K562 (cell line): ENCODE measurements around the gene NKG7. TPM values are rescaled to one million over a fixed set of nuclear protein-coding genes. Genes with fewer than 3 reads are reported as not detected.
A peak's percentile ranks its signal among the peaks of the same experiment; 100 is the strongest.

Experiments
- CC2D1A ChIP-seq: fragments of 450-650 bp; IDR thresholded peaks from 2 replicates; pipeline ENCODE4 v1.6.1; 2017; ENCODE audit warnings: mild to moderate bottlenecking
- E2F3 ChIP-seq: fragments of 250-450 bp; sonication (Bioruptor Pico); IDR thresholded peaks from 2 replicates; pipeline ENCODE4 v1.4.0; 2020; ENCODE audit warnings: mild to moderate bottlenecking
- GTF2A2 ChIP-seq: IDR thresholded peaks from 2 replicates; pipeline ENCODE4 v1.6.1; 2016; ENCODE audit warnings: mild to moderate bottlenecking, missing genetic modification characterization, missing compliant biosample characterization
- JUND ChIP-seq, 2 experiments: IDR thresholded peaks; 2 replicates in 1 of 2; 3 replicates in 1 of 2; pipeline ENCODE4 v1.6.1; 2011; ENCODE audit warnings: borderline replicate concordance in 2 of 2, low read depth in 2 of 2, low read length in 2 of 2, improper control_type of control experiment in 1 of 2, missing biosample characterization in 1 of 2, missing genetic modification characterization in 1 of 2, missing genetic modification reagents in 1 of 2
- MED1 ChIP-seq: sonication (generic); formaldehyde crosslinking; IDR thresholded peaks from 2 replicates; pipeline ENCODE4 v1.8.1; 2023; ENCODE audit warnings: missing genetic modification reagents, borderline replicate concordance
- MLX ChIP-seq, 2 experiments: fragments of 450-650 bp in 1 of 2; sonication (generic) in 1 of 2; formaldehyde crosslinking; conservative IDR thresholded peaks; 2 replicates each; pipeline versions ENCODE4 v1.4.0 to v1.8.1; 2020 to 2022; ENCODE audit warnings: mild to moderate bottlenecking in 1 of 2, missing genetic modification reagents in 1 of 2
- NBN ChIP-seq: fragments of 450-650 bp; IDR thresholded peaks from 2 replicates; pipeline ENCODE4 v1.6.1; 2016; ENCODE audit warnings: low read depth, mild to moderate bottlenecking
- NR3C1 ChIP-seq: sonication (generic); formaldehyde crosslinking; IDR thresholded peaks from 2 replicates; pipeline ENCODE4 v1.8.1; 2022; ENCODE audit warnings: missing genetic modification reagents
- RHOXF2B ChIP-seq: fragments of 250-450 bp; sonication (Bioruptor Pico); conservative IDR thresholded peaks from 2 replicates; pipeline ENCODE4 v1.5.1; 2021
- SRSF7 ChIP-seq: fragments of 200-400 bp; formaldehyde crosslinking; optimal IDR thresholded peaks from 2 replicates; pipeline ENCODE3; 2017; ENCODE audit warnings: mild to moderate bottlenecking, low read depth, low read length
- TRIM24 ChIP-seq, 2 experiments: fragments of 450-650 bp; IDR thresholded peaks; 2 replicates each; pipeline ENCODE4 v1.6.1; 2016
- U2AF2 ChIP-seq: fragments of 200-400 bp; formaldehyde crosslinking; optimal IDR thresholded peaks from 2 replicates; pipeline ENCODE3; 2017; ENCODE audit warnings: low read depth, mild to moderate bottlenecking, low read length
- ZBTB9 ChIP-seq: fragments of 450-650 bp; formaldehyde crosslinking; IDR thresholded peaks from 2 replicates; pipeline ENCODE4 v1.4.0; 2020; ENCODE audit warnings: mild to moderate bottlenecking, moderate library complexity
- ZNF232 ChIP-seq: sonication (generic); formaldehyde crosslinking; IDR thresholded peaks from 2 replicates; pipeline ENCODE4 v1.8.0; 2022; ENCODE audit warnings: mild to moderate bottlenecking, missing genetic modification reagents
- ZNF324 ChIP-seq: fragments of 250-450 bp; sonication (Bioruptor Pico); IDR thresholded peaks from 2 replicates; pipeline ENCODE4 v1.4.0; 2020; ENCODE audit warnings: mild to moderate bottlenecking
- ZNF354B ChIP-seq: fragments of 250-450 bp; sonication (Bioruptor Pico); IDR thresholded peaks from 2 replicates; pipeline ENCODE4 v1.4.0; 2020
- polyA plus RNA-seq, 8 experiments: library from polyadenylated mRNA; depleted of rRNA in 4 of 8; stranded (reverse) in 5 of 8; unstranded in 3 of 8; fragments of >200 nt; fragmentation: Nextera tagmentation in 2 of 8; fragmentation: Illumina TruSeq in 1 of 8; extraction: Ambion mirVana in 2 of 8; extraction: Trizol in 1 of 8; gene quantifications; 2 replicates each; pipeline versions ENCODE4 v1.2.1 to v1.2.3, GENCODE V29; 2011 to 2014; ENCODE audit warnings: inconsistent platforms in 1 of 8, missing spikeins in 1 of 8
- total RNA-seq, 7 experiments: library from RNA; depleted of rRNA in 6 of 7; stranded (reverse); fragments of >200 nt in 6 of 7; fragmentation: Illumina TruSeq in 2 of 7; extraction: Trizol in 2 of 7; gene quantifications; 2 replicates each; pipeline versions ENCODE4 v1.2.1 to v1.2.3, GENCODE V29; 2011 to 2021; ENCODE audit warnings: low replicate concordance in 1 of 7
- TF ChIP-seq, protein P1 (sequence below), 2 experiments: fragments of 450-650 bp; conservative IDR thresholded peaks; 2 replicates each; pipeline ENCODE4 v1.6.1; 2017; ENCODE audit warnings: mild to moderate bottlenecking in 2 of 2, moderate library complexity in 2 of 2
- TF ChIP-seq, protein P2 (sequence below): fragments of 250-450 bp; sonication (Bioruptor Pico); IDR thresholded peaks from 2 replicates; pipeline ENCODE4 v1.4.0; 2020
- TF ChIP-seq, protein P3 (sequence below), 2 experiments: fragments of 250-450 bp in 1 of 2; fragments of 450-650 bp in 1 of 2; sonication (Bioruptor Pico) in 1 of 2; IDR thresholded peaks; 2 replicates each; pipeline versions ENCODE4 v1.6.1 to v1.8.0; 2016 to 2021; ENCODE audit warnings: mild to moderate bottlenecking in 2 of 2, moderate library complexity in 2 of 2, missing compliant biosample characterization in 1 of 2, missing genetic modification characterization in 1 of 2

Gene NKG7
- total and polyA plus RNA-seq, 9 of the 15 experiments (the other 6 are each of a cell fraction or from before 2014, with no cell fraction given) = 0.30 to 0.70 (median 0.51) TPM; not detected in 2

- TF ChIP-seq ZBTB9 (CRISPR knock-in tag) = no peak
- TF ChIP-seq, protein P1, sequence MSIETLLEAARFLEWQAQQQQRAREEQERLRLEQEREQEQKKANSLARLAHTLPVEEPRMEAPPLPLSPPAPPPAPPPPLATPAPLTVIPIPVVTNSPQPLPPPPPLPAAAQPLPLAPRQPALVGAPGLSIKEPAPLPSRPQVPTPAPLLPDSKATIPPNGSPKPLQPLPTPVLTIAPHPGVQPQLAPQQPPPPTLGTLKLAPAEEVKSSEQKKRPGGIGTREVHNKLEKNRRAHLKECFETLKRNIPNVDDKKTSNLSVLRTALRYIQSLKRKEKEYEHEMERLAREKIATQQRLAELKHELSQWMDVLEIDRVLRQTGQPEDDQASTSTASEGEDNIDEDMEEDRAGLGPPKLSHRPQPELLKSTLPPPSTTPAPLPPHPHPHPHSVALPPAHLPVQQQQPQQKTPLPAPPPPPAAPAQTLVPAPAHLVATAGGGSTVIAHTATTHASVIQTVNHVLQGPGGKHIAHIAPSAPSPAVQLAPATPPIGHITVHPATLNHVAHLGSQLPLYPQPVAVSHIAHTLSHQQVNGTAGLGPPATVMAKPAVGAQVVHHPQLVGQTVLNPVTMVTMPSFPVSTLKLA (conservative IDR thresholded peaks at IDR 0.05) = peak; percentile 55 to 80
- TF ChIP-seq JUND (IDR thresholded peaks at IDR 0.05; ENCODE audit: borderline replicate concordance, low read depth, low read length) = peak; percentile 66
- TF ChIP-seq JUND (tag; IDR thresholded peaks at IDR 0.05; ENCODE audit: borderline replicate concordance, low read depth, low read length) = no peak; the same call in 2 of the 3 replicates
- TF ChIP-seq ZNF232 = peak; percentile 96
- TF ChIP-seq TRIM24 (IDR thresholded peaks at IDR 0.05) = no peak
- TF ChIP-seq, protein P2, sequence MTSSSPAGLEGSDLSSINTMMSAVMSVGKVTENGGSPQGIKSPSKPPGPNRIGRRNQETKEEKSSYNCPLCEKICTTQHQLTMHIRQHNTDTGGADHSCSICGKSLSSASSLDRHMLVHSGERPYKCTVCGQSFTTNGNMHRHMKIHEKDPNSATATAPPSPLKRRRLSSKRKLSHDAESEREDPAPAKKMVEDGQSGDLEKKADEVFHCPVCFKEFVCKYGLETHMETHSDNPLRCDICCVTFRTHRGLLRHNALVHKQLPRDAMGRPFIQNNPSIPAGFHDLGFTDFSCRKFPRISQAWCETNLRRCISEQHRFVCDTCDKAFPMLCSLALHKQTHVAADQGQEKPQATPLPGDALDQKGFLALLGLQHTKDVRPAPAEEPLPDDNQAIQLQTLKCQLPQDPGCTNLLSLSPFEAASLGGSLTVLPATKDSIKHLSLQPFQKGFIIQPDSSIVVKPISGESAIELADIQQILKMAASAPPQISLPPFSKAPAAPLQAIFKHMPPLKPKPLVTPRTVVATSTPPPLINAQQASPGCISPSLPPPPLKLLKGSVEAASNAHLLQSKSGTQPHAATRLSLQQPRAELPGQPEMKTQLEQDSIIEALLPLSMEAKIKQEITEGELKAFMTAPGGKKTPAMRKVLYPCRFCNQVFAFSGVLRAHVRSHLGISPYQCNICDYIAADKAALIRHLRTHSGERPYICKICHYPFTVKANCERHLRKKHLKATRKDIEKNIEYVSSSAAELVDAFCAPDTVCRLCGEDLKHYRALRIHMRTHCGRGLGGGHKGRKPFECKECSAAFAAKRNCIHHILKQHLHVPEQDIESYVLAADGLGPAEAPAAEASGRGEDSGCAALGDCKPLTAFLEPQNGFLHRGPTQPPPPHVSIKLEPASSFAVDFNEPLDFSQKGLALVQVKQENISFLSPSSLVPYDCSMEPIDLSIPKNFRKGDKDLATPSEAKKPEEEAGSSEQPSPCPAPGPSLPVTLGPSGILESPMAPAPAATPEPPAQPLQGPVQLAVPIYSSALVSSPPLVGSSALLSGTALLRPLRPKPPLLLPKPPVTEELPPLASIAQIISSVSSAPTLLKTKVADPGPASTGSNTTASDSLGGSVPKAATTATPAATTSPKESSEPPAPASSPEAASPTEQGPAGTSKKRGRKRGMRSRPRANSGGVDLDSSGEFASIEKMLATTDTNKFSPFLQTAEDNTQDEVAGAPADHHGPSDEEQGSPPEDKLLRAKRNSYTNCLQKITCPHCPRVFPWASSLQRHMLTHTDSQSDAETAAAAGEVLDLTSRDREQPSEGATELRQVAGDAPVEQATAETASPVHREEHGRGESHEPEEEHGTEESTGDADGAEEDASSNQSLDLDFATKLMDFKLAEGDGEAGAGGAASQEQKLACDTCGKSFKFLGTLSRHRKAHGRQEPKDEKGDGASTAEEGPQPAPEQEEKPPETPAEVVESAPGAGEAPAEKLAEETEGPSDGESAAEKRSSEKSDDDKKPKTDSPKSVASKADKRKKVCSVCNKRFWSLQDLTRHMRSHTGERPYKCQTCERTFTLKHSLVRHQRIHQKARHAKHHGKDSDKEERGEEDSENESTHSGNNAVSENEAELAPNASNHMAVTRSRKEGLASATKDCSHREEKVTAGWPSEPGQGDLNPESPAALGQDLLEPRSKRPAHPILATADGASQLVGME (CRISPR knock-in tag) = no peak
- TF ChIP-seq CC2D1A = peak; percentile 89
- TF ChIP-seq U2AF2 = no peak
- TF ChIP-seq GTF2A2 (tag) = no peak
- TF ChIP-seq RHOXF2B = no peak
- no peak for TF ChIP-seq ZNF324
- no peak for TF ChIP-seq NBN
- peak; percentile 97 for TF ChIP-seq NR3C1 (CRISPR knock-in tag)
- TF ChIP-seq ZNF354B (CRISPR knock-in tag) = no peak
- peak in 1 of 2 experiments; percentile 98; a peak in 1 of 4 replicates for TF ChIP-seq MLX (CRISPR knock-in tag; conservative IDR thresholded peaks at IDR 0.05)
- TF ChIP-seq, protein P3, sequence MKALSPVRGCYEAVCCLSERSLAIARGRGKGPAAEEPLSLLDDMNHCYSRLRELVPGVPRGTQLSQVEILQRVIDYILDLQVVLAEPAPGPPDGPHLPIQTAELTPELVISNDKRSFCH (CRISPR knock-in tag; IDR thresholded peaks at IDR 0.05) = no peak
- TF ChIP-seq, protein P3 (tag; IDR thresholded peaks at IDR 0.05) = 0 out of 2 replicates have a peak, but pooled peaks have one; percentile 39
- TF ChIP-seq SRSF7 = no peak
- TF ChIP-seq MED1 (CRISPR knock-in tag) = no peak
- TF ChIP-seq E2F3 (CRISPR knock-in tag) = 0 out of 2 replicates have a peak, but pooled peaks have one; percentile 23
Measured at GRCh38 chr19:51422053-51422448, 49.6 kb upstream of the NKG7 start (continued).
